Progenitor cell of endocrine pancreas (in vitro differentiated cells): ENCODE data around the gene SNRK. TPM values are rescaled to one million over a fixed set of nuclear protein-coding genes. Genes with fewer than 3 reads are reported as not detected.

Source experiments
- DNase-seq: peaks from one replicate; pipeline ENCODE4 v3.0.0; 2021; ENCODE audit warnings: low spot score; ENCODE audit not compliant: unreplicated experiment
- H3K27ac Mint-ChIP-seq: 2 replicates; pipeline ENCODE4 v1.8.0; 2021; ENCODE audit warnings: mild to moderate bottlenecking, moderate library complexity, mixed read lengths
- H3K27me3 Mint-ChIP-seq: 2 replicates; pipeline ENCODE4 v1.8.0; 2021; ENCODE audit warnings: mixed read lengths
- H3K36me3 Mint-ChIP-seq: 2 replicates; pipeline ENCODE4 v1.8.0; 2022; ENCODE audit warnings: mixed read lengths; ENCODE audit not compliant: insufficient read depth
- H3K4me1 Mint-ChIP-seq: 2 replicates; pipeline ENCODE4 v1.8.0; 2021; ENCODE audit warnings: low read depth, mixed read lengths
- H3K4me3 Mint-ChIP-seq: 2 replicates; pipeline ENCODE4 v1.8.0; 2021; ENCODE audit warnings: low read depth, mild to moderate bottlenecking, moderate library complexity, mixed read lengths
- H3K9me3 Mint-ChIP-seq: 2 replicates; pipeline ENCODE4 v1.8.0; 2021; ENCODE audit warnings: low read depth, mixed read lengths
- CTCF ChIP-seq: fragments of 200-600 bp; sonication (generic); IDR thresholded peaks from one replicate; pipeline ENCODE4 v1.5.0; 2021; ENCODE audit warnings: antibody characterized with exemption, mild to moderate bottlenecking; ENCODE audit not compliant: unreplicated experiment
- total RNA-seq: library from RNA; stranded (reverse); gene quantifications from 2 replicates; pipeline ENCODE4 v1.2.1, GENCODE V29; 2021

SNRK gene
- total RNA-seq, 1 donor from 2014 or later: 23.6 TPM

DNA sequence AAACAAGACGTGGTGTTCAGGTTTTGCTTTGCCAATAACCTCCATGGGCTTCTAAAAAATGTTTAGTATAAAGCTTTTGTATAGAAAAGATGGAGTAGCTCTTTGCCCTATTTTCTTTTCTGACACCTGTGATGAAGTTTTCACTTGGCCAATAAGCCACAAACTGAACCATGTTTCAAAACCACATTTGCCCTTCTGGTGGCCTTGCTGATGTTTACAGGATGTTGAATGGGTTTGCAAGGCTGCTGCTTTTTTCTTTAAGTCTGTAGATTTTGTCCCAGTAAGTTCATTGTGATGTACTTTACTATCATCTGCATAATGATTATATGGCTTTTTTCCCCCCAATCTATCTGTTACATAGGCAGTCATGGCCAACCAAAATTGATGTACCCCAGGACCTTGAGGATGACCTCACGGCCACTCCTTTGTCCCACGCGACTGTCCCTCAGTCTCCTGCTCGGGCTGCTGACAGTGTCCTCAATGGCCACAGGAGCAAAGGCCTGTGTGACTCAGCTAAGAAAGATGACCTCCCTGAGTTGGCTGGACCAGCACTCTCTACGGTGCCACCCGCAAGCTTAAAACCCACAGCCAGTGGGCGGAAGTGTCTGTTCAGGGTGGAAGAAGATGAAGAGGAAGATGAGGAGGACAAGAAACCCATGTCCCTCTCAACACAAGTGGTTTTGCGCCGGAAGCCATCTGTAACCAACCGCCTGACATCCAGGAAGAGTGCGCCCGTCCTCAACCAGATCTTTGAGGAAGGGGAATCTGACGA lies 60.8 kb downstream of the SNRK start:
- peaks cover 9% of the 10 kb centered on the region for H3K4me1 Mint-ChIP-seq
- peaks cover 38% of the 10 kb centered on the region for H3K36me3 Mint-ChIP-seq
- no peak overlapping the region for H3K27ac Mint-ChIP-seq
- no peaks in the 10 kb centered on the region for H3K27me3 Mint-ChIP-seq
- TF ChIP-seq CTCF: no peak
- peaks cover 8% of the 10 kb centered on the region for H3K9me3 Mint-ChIP-seq
- no peak overlapping the region for H3K4me3 Mint-ChIP-seq
- DNase-seq: no peak

GRCh38 chr3:43347774-43348173 lies 61.4 kb downstream of the SNRK start:
- Mint-ChIP-seq H3K36me3 (peaks cover 34% of the 10 kb centered on the region), H3K27ac (no peak overlapping the region), H3K9me3 (peaks cover 14% of the 10 kb centered on the region), H3K27me3 (no peaks in the 10 kb centered on the region), H3K4me3 (no peak overlapping the region), H3K4me1 (peaks cover 3% of the 10 kb centered on the region)
- no peak for TF ChIP-seq CTCF
- DNase-seq: no peak

GRCh38 chr3:43348350-43348749 lies 62.0 kb downstream of the SNRK start:
- no peak overlapping the region for H3K4me3 Mint-ChIP-seq
- no peak for TF ChIP-seq CTCF
- H3K9me3 Mint-ChIP-seq: peaks cover 18% of the 10 kb centered on the region
- H3K27ac Mint-ChIP-seq: no peak overlapping the region
- H3K36me3 Mint-ChIP-seq: peaks cover 31% of the 10 kb centered on the region
- peaks cover 1% of the 10 kb centered on the region for H3K4me1 Mint-ChIP-seq
- no peaks in the 10 kb centered on the region for H3K27me3 Mint-ChIP-seq
- DNase-seq: no peak

- H3K4me1 Mint-ChIP-seq: no peaks in the 10 kb centered on the region
- no peak overlapping the region for H3K4me3 Mint-ChIP-seq
- H3K27ac Mint-ChIP-seq: no peak overlapping the region
- H3K9me3 Mint-ChIP-seq: peaks cover 23% of the 10 kb centered on the region
- no peak for TF ChIP-seq CTCF
- peaks cover 32% of the 10 kb centered on the region for H3K36me3 Mint-ChIP-seq
- no peak for DNase-seq
- no peaks in the 10 kb centered on the region for H3K27me3 Mint-ChIP-seq
Measured at GRCh38 chr3:43348852-43349574, 62.7 kb downstream of the SNRK start.

DNA sequence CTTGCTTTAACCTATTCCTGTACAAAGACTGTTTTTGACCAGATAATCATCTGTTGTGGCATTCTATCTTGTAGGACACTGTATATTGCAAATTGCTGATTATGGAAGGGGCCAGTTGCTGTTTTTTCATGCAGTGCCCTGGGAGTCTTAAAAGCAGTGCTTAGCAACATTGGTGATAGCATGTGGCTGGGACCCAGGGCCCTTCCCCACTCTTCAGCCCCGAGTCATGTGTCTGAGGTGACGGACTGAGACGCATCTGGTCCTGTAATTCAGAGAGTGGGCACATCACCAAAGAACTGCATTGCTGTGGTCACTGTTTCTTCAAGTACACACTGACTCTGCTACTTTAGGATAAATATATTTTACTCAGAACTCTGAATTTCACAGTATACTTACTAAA lies 63.4 kb downstream of the SNRK start:
- DNase-seq: no peak

More for the DNA sequence above, 63.4 kb downstream of the SNRK start:
- Mint-ChIP-seq H3K27me3 (no peaks in the 10 kb centered on the region), H3K27ac (no peak overlapping the region), H3K9me3 (peaks cover 26% of the 10 kb centered on the region), H3K4me3 (no peak overlapping the region), H3K36me3 (peaks cover 37% of the 10 kb centered on the region), H3K4me1 (no peaks in the 10 kb centered on the region)
- TF ChIP-seq CTCF: no peak
